ENCODE measurements around the gene FKBP14.

FKBP14 gene

GRCh38 chr7:29990931-29991330, 35.6 kb downstream of the FKBP14 start:
- POLR2A ChIA-PET, result no interaction called here
- CTCF ChIA-PET, result no interaction called here
- DNase-seq (ENCODE audit: extremely low spot score), result no peak
- TF ChIP-seq TARDBP (IDR thresholded peaks at IDR 0.05), result no peak
- no peak for TF ChIP-seq ZNF384 (IDR thresholded peaks at IDR 0.05)
- TF ChIP-seq LEF1 (IDR thresholded peaks at IDR 0.05; ENCODE audit: borderline replicate concordance), result no peak
- TF ChIP-seq FOXK2 (IDR thresholded peaks at IDR 0.05), result no peak
- no peak for TF ChIP-seq ELF4 (IDR thresholded peaks at IDR 0.05)
- no peak for TF ChIP-seq CTBP1 (IDR thresholded peaks at IDR 0.05; ENCODE audit: borderline replicate concordance)
- TF ChIP-seq, protein P1, sequence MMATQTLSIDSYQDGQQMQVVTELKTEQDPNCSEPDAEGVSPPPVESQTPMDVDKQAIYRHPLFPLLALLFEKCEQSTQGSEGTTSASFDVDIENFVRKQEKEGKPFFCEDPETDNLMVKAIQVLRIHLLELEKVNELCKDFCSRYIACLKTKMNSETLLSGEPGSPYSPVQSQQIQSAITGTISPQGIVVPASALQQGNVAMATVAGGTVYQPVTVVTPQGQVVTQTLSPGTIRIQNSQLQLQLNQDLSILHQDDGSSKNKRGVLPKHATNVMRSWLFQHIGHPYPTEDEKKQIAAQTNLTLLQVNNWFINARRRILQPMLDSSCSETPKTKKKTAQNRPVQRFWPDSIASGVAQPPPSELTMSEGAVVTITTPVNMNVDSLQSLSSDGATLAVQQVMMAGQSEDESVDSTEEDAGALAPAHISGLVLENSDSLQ (IDR thresholded peaks at IDR 0.05), result no peak
- no peak for TF ChIP-seq FOXA1 (IDR thresholded peaks at IDR 0.05)
- TF ChIP-seq ARNT (IDR thresholded peaks at IDR 0.05), result no peak
- TF ChIP-seq L3MBTL2 (conservative IDR thresholded peaks at IDR 0.05), result no peak
- no peak for TF ChIP-seq NFRKB (IDR thresholded peaks at IDR 0.05)
- TF ChIP-seq SUZ12 (IDR thresholded peaks at IDR 0.05), result no peak
- TF ChIP-seq FOXM1 (IDR thresholded peaks at IDR 0.05; ENCODE audit: borderline replicate concordance), result no peak

- POLR2A ChIA-PET, result interaction anchor here (0.8 to 1.0 kb wide), 3 partner anchors 8 to 38 kb away, joined by 3 to 4 read pairs (median 3); no protein-coding TSS in a partner anchor
- CTCF ChIA-PET, result no interaction called here
- no peak for TF ChIP-seq TARDBP (IDR thresholded peaks at IDR 0.05)
- no peak for TF ChIP-seq FOXM1 (IDR thresholded peaks at IDR 0.05; ENCODE audit: borderline replicate concordance)
- no peak for TF ChIP-seq LEF1 (IDR thresholded peaks at IDR 0.05; ENCODE audit: borderline replicate concordance)
- no peak for TF ChIP-seq ZNF384 (IDR thresholded peaks at IDR 0.05)
- TF ChIP-seq NFRKB (IDR thresholded peaks at IDR 0.05), result no peak
- no peak for TF ChIP-seq BHLHE40 (IDR thresholded peaks at IDR 0.05; ENCODE audit: borderline replicate concordance)
- no peak for TF ChIP-seq SP1 (IDR thresholded peaks at IDR 0.05)
- no peak for TF ChIP-seq ARNT (IDR thresholded peaks at IDR 0.05)
- TF ChIP-seq L3MBTL2 (conservative IDR thresholded peaks at IDR 0.05), result no peak
- no peak for TF ChIP-seq SUZ12 (IDR thresholded peaks at IDR 0.05)
- TF ChIP-seq, protein P1 (IDR thresholded peaks at IDR 0.05), result no peak
- TF ChIP-seq FOXK2 (IDR thresholded peaks at IDR 0.05), result no peak
- TF ChIP-seq FOXA1 (IDR thresholded peaks at IDR 0.05), result no peak
- TF ChIP-seq HDGF (IDR thresholded peaks at IDR 0.05; ENCODE audit: borderline replicate concordance), result no peak
- no peak for TF ChIP-seq ELF4 (IDR thresholded peaks at IDR 0.05)
- no peak for TF ChIP-seq CTBP1 (IDR thresholded peaks at IDR 0.05; ENCODE audit: borderline replicate concordance)
- DNase-seq (ENCODE audit: extremely low spot score), result peak; percentile 68
Measured at GRCh38 chr7:29989257-29989995, 37.1 kb downstream of the FKBP14 start, which contains the start of gene SCRN1. Gene SCRN1, minus strand, starts transcription at chr7:29989801. Its CDS starts 20,734 bp downstream, at chr7:29969067.

DNA sequence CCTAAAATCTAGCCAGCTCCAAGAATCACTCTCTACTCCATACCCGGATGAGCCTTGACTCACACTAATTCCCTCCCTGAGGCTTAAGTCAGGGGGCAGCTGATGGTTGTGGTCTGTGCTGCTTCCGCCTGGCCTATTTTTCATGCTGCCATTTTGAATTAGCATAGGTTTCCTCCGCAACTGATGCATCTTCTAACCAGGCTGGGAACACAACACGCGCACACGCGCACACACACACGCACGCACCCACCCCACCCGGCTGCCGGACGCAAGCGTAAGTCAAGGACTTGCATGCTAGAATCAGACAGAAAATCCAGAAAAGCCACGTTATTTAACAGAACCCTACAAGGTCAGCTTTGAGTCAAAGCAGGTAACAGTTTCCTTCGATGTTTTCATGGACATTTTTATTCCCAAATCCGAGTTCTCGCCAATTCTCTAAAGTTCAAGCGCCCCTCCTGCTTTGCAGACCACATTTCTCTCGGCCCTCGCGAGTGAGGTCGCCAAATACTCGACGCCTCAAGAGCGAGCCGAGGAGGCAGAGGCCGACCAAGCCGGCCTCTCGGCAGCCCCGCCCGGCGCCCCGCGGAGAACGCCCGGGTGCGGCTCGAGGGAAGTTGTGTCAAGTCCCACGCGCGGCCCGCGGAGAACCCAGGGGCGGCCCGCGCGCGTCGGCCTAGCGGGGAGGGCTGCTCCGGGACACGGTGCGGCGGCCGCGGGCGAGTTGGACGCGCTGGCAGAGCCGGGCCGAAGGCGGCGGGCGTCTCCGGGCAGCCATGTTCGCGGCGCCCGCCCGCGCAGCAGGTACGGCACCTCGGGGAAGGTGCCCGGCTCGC, 37.9 kb downstream of the FKBP14 start:
- peak; percentile 43 for DNase-seq (ENCODE audit: extremely low spot score)
- TF ChIP-seq FOXA1 (IDR thresholded peaks at IDR 0.05), result no peak
- peak; percentile 84 for TF ChIP-seq L3MBTL2 (conservative IDR thresholded peaks at IDR 0.05)
- CTCF ChIA-PET, result interaction anchor here (1.4 kb wide), 1 partner anchor 73 kb away, joined by 4 read pairs; no protein-coding TSS in a partner anchor
- POLR2A ChIA-PET, result interaction anchor here (1.1 to 1.5 kb wide), 3 partner anchors 17 to 40 kb away, joined by 4 to 6 read pairs (median 5); partner anchors contain the start of gene PLEKHA8

- ChIA-PET CTCF (interaction anchor here (1.4 kb wide), 1 partner anchor 74 kb away, joined by 4 read pairs; no protein-coding TSS in a partner anchor), POLR2A (interaction anchor here (1.1 to 1.5 kb wide), 3 partner anchors 18 to 41 kb away, joined by 4 to 6 read pairs (median 5); partner anchors contain the start of gene PLEKHA8)
Measured at GRCh38 chr7:29987811-29988317, 38.6 kb downstream of the FKBP14 start.

More at GRCh38 chr7:29987811-29988317, 38.6 kb downstream of the FKBP14 start:
- no peak for TF ChIP-seq ARNT (IDR thresholded peaks at IDR 0.05)
- TF ChIP-seq ZNF384 (IDR thresholded peaks at IDR 0.05), result peak; percentile 90
- no peak for TF ChIP-seq BHLHE40 (IDR thresholded peaks at IDR 0.05; ENCODE audit: borderline replicate concordance)
- TF ChIP-seq, protein P1 (IDR thresholded peaks at IDR 0.05), result no peak
- TF ChIP-seq LEF1 (IDR thresholded peaks at IDR 0.05; ENCODE audit: borderline replicate concordance), result peak; percentile 58; the same call in 1 of the 2 replicates
- no peak for TF ChIP-seq FOXM1 (IDR thresholded peaks at IDR 0.05; ENCODE audit: borderline replicate concordance)
- peak; percentile 12; the same call in 1 of the 2 replicates for TF ChIP-seq ELF4 (IDR thresholded peaks at IDR 0.05)
- no peak for TF ChIP-seq TARDBP (IDR thresholded peaks at IDR 0.05)
- TF ChIP-seq L3MBTL2 (conservative IDR thresholded peaks at IDR 0.05), result no peak
- no peak for TF ChIP-seq SUZ12 (IDR thresholded peaks at IDR 0.05)
- 0 out of 2 replicates have a peak, but pooled peaks have one; percentile 42 for TF ChIP-seq FOXK2 (IDR thresholded peaks at IDR 0.05)
- TF ChIP-seq HDGF (IDR thresholded peaks at IDR 0.05; ENCODE audit: borderline replicate concordance), result no peak
- TF ChIP-seq FOXA1 (IDR thresholded peaks at IDR 0.05), result no peak
- TF ChIP-seq NFRKB (IDR thresholded peaks at IDR 0.05), result 0 out of 2 replicates have a peak, but pooled peaks have one; percentile 29
- TF ChIP-seq CTBP1 (IDR thresholded peaks at IDR 0.05; ENCODE audit: borderline replicate concordance), result peak; percentile 23; the same call in 1 of the 2 replicates
- TF ChIP-seq SP1 (IDR thresholded peaks at IDR 0.05), result no peak
- DNase-seq (ENCODE audit: extremely low spot score), result peak; percentile 48

All from HEK293T (cell line).